Hematopoietic multipotent progenitor cell treated with erythropoietin and hydrocortisone succinate and interleukin-3 and kit ligand, for 17 days (in vitro differentiated cells): ENCODE measurements around the gene KCNMB2.

Source experiments
- DNase-seq: peaks from one replicate; pipeline ENCODE4 v3.0.0-alpha.2; 2015; ENCODE audit warnings: low spot score

KCNMB2 gene

DNA sequence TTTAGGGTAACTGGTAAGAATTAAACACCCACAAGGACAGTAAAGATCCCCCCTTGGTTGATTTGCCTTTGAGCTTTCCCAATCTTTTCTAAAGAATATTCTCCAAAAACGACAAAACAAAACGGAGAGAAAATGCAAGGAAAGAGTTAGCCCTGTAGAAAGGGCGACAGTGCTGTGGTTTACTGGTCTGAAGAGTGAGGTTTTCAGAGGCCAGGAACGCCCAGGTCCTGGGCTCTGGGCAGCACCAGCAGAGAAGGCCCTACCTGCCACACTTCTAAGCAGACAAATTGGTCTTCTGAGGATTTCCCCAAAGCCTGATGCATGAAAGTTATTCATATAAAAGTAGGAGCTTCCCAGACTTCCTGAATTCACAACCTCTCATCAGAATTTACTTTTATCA is 119.3 kb downstream of the KCNMB2 start:
- no peak for DNase-seq

DNA sequence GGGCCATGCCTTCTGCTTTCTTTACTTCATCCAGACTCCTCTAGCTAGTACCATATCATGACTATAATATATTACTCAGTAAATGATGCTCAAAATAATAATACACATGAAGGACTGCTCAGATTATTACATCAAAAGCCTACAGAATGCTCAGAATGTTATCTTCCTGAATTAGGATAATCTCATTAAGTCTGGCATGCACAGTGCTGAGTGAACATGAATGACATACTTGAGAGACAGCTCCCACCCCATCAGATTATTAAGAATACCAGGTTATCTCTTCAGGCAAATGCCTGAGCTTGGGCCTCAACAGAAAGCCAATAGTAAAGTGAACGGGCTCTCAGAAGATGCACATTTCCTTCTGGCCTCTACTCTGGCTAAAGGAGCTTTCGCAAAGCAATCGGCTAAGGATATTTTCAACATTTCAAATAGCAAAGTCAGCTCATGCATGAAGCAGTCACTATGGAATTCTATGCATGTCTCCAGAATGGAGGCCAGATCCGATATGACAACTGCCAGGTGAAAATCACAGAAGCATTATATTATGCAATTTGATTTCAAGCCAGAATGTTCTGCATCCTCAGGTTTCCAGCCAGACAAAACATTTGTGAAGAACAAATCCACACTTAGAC is 122.6 kb downstream of the KCNMB2 start:
- DNase-seq: no peak

DNA sequence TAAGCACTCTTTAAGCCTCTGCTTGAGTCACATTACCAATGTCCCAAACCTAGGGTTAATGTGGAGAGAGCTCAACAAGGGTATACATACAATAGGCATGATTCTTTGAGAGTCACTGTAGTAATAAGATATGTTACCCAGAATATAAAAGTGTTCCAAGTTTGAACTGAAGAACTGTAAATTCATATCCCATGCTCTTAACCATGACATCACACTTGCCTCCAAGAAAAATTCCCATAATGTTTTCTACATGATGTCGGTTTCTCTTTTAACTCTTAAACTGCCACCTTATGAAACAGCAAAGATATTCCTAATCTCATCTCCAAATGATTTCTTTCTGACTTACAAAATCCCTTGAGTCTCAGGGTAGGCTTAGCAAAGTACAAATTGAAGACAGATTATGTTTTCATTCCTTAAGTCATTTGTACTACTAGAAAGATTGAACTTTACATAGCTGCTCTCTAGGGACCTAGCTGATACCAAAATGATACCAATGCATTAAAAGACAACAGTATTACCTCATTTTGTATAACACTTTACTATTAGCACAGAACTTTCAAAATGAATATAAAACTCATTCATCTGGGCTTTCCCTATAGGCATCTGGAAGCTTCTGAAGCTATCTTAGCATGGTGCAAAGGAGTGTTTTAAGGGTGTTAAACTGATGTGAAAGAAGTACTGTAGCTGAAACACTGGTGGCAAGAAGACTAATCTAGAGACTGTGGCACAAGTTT is 127.1 kb downstream of the KCNMB2 start:
- no peak for DNase-seq

DNA sequence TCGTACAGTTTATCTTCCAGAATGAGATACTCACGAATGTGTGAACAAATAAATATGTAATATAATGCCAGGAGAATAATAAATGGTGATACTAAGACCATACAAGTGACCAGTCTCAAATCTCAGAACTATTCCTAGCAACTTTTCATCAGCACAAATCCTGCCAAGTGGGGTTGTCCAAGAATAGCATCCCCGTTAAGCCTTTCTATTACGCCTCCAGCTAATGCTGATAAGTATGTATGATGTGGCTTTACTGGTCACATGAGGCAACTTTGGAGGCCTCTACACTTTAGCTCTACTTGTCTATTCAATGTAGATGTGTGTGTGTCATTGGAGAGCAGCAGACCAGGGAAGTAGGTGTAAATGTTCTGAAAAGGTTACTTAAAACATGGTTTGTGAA is 129.5 kb downstream of the KCNMB2 start:
- DNase-seq: no peak

DNA sequence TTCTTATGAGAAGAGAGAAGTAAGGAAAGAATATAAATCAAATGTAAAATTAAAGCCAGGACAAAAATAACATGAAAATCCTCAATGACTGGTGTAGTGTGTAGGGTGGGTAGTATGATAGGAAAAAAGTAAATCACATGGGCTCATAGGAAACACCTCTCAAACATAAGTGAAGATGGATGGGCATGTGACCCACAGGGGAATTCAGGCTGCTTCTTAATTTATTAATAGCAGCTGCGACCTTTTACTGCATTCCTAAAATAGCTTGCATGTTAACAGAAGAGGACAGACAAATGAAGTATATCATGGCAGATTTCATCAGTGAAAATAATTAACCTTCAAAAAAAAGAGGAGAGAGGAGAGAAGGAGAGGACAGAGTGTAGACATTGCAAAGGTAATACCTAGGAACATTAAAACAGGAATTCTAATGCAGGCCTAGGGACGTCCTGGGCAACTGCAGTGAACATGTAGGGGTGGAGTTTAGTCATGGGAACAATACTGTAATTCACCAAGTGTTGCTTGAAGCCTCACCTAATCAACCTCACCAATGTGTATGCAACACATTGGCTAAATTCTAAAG is 132.9 kb downstream of the KCNMB2 start:
- no peak for DNase-seq

DNA sequence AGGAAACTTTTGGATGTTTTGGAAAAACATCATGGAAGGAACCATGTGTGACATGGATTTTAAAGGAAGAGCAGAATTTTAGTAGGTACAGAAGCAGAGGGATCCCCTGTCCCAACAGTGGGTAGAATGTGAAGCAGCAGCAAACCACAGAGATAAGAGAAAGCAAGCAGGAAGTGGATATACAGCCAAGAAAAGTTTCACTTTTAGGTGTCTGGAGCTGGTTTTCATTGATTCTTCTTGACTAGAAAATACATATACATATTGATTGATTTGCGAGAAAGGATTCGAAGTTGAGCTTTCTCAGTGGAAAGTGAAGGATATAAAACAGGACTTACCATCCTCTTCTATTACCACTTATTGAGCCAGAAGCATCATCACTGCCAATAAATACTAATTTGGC is 133.5 kb downstream of the KCNMB2 start:
- no peak for DNase-seq

DNA sequence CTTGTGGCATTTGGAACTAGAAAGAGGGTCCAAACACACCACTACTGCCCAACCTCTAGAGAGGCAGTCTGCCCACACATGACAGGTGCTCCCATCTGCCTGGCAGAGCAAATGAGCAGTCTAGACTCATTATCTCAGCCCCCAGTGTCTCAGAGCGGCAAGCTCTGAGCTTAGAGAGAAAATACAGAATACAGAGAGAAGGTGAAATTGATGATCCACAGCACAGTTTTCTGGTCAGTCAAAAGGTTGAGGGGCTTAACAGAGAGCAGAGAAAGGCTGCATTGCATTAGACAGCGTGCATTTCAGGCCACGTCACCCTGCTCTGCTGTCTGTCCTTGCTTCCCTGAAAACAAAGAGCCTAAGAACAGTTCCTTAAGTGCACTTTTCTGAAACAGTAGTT is 135.1 kb downstream of the KCNMB2 start:
- no peak for DNase-seq

DNA sequence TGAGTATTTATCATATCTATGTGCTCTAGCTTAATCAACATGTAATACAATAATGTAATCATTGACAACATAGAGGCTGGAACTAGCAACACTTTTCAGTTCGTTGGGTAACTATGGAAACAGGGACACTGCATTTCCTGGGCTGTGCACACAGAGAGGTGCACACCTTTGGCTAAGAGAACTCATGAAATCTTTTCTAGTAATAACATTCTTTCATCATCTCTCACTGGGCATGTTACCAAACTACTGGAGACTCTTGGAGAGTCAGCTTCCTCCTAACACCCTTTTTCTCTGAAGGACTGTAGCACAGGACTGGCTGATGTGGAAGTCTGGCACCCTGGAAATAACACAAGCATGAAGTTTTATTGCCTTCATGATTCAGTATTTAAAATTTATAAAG is 135.6 kb downstream of the KCNMB2 start:
- DNase-seq: no peak

DNA sequence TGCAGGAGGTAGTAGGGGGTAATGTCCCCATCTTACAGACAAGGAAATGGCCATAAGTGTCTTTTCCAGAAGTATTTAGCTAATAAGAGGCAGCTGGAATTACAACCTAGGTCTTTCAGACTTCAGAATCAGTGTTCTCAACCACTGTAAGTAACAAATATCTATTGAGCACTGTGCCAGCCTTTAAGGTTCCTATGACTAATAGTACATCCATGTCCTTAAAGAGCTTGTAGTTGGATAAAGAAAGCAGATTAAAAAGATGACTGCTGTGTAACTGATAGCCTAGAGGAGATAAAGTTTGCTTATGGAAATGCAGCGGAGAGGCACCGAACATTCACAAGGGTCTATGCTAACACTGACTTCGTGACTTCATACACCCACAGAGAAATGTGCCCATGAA is 136.0 kb downstream of the KCNMB2 start:
- no peak for DNase-seq

DNA sequence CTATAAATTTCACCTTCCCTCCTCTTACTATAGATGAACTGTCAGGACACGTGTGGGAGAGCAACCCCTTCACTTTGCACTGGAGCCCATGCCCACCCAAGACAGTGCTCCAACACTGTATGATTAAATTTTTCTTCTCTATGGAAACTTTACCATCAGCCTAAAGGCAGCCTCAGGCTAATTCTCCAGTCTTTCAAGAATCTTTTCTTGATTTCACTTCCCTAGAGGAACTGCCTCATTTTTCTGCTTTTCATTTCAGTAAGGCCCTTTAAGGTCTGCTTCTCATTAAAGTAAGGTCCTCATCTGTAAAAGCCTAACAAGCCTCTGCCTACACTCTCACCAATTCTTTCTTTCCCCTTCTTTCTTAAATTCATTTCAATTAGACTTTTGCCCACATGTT is 137.3 kb downstream of the KCNMB2 start:
- DNase-seq: no peak

DNA sequence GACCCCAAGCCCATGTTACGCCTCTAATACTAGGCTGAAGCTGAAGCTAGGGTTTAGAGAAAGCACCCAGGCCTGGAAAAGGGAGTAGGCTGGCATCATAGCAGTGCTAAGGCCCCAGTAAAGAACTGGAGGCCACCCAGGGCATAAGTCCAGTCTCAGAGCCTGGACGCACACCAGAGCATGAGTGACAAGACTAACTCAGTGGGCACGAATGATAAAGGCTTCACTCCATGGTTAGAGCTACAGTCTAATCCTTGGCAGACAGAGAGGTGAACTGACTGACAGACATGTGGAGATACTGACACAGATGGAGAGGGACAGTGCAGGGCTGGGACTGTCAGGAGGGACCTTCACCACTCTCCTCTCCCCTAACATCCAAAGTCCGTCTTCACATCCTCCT is 139.8 kb downstream of the KCNMB2 start:
- no peak for DNase-seq

DNA sequence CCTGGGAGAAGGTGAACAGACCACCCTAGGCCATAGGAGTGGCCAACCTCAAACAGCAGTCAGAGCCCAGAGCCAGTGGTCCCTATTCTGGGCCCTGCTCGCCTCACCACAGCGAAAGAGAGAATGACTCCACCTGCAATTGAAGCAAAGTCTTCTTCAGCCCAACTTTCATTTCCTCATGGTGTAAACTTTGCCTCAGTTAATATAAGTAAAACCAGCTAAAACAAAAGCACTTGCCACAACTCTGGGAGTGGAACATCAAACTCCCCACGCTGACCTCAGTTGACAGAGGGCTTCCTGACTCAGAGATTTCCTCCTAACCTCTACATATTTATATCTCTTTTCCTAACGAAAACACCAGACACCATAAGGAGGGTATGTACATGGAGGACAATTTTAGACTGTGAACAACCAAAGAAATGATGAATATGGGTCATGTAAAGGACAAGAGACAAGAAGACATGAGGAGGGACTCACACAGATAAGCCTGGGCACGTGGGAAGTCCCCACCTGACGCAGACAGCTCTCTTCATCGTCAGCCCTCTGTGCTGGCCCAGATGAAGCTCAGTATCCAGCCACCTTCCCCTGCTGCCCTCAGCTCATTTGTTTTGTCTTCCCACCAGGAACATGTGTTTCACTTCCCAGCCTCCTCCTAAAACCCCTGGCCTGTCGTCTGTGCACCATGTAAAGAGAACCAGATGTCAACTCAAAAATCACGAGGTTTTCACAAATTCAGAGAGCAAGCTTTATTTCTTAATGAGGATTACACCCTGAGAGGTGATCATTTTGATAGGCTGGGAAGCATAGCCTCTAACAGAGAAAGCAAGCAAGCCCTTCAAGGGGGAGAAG is 140.9 kb downstream of the KCNMB2 start:
- no peak for DNase-seq

DNA sequence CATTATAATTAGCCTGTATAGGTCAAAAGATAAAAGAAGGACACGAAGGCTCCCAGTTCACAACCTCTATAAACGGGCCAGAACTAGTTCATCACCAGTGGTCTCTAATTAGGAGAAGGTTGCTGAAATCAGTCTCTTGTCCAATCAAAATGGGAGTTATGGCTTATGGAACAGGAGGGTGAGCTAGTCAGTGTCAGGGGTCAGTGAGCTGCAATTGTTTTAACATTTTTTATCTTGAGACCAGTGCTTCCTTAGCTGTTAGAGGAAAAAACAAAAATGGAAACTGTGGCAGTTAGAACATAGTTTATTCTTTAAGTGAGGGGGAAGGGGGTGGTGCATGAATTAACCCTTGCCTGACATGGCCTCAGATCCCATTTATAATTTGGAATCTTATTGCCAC is 141.7 kb downstream of the KCNMB2 start:
- no peak for DNase-seq

DNA sequence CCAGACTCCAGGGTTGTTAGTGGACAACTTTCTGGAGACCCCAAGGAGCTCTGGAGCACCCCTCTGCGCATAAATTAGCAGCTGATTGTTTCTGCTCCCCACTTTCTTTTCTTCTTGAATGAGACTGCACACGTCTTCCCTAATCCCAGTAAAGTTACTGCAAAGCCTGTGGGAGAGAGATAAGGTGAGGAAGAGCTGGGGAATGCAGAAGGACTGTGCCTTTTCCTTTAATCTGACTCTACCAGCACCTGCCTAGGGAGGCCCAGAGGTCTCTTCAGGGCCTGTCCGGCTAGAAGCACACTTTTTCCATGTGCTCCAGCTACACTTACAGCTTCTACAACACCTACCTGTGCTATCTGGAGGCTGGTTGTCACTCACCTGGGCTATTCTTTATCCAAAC is 143.8 kb downstream of the KCNMB2 start:
- DNase-seq: no peak

DNA sequence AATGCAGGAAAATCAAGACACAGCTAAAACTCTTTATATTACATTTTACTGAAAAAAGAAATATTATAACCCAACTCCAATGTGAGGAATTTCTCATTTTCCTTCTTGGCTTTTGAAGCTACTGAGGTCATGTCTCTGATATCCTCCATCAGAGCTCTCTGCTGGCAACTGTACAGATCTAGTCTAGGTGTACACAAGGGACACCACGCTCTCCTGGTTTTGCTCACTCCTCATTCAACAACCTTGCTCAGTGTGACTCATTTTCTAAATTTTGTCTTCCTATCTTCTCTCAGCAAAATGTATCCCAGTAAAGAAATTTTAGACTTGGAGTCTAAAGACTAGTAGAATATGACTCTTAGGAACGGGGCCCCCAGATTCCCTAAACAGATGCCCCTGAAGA is 144.3 kb downstream of the KCNMB2 start:
- no peak for DNase-seq

DNA sequence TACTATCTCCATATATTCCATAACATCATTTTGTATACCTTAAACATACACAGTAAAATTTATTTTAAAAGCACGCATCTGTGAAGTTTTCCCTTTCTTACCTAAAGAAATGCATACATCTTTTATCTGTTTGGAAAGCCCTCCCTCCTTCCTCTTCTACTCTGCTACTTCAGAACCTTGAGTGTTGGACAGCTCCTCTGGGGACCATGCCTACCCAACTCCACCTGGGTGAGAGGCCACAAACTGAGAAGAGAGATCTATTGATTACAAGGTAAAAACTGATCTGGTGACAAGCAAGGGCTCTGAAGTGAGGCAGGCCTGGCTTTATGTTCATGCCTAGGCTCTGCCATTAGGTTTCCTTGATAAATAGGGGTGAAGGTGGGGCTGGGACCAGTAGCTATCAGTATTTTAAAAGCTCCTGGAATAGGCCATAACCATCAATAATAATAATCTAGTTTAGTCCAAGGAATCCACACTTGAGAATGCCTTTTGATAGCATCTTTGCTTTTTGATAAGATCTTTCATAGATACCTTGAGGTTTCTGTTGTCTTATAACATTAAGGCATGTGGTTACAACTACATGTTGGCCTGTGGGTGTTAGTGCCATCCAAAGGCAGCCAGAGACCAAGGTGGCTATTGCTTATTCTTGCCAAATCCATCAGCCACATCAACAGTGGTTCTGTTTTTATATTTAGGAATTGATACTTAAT is 148.8 kb downstream of the KCNMB2 start:
- DNase-seq: no peak

DNA sequence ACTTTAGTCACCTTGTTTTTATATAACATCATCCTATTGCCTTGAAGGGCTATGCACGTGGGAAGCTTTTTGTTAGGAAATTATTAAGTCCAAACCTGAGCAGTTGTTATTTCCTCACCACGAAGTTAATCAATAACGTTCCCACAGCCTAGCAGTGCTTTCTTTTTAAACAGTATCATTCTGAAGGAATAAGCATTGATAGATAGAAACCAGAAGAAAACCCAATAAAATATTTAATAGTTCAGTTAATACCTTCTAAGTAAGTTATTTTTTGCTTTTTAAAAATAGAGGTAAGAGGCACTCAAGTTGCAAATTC is 149.3 kb downstream of the KCNMB2 start:
- DNase-seq: no peak

DNA sequence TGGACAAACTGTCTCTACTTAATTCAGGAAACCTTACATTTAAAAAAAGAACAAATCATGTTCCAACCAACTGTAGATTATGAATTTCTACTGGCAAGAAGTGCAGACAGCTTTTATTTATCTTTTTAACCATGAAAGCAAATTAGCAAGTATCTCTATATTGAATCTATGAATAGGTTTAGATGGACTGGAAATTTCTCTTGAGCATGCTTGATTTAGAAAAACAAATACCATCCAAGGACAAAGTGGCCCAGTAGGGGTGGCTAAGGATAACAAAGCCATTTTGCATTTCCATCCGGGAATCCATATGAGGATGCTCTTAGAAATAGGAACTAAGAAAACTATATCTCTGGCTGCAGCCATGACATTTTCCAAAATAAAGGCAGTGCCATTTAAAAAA is 150.6 kb downstream of the KCNMB2 start:
- no peak for DNase-seq

DNA sequence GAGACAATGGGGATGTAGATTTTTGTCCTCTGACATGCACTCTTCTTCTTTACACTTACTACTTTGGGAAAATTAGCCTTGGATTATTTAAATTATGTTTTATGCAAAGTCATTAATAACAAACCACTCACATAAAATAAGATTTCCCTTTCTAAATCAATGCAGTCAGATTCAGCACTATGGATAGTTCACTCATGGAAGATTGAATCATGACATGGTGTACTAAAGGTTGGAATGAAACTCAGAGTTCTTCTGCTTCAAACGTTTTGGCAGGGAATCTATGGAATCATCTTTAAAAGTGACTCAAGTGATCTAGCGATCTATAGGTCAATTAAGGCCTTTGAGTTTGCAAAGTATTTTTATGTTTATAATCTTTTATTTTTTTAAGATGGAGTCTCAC is 154.3 kb downstream of the KCNMB2 start:
- DNase-seq: no peak

DNA sequence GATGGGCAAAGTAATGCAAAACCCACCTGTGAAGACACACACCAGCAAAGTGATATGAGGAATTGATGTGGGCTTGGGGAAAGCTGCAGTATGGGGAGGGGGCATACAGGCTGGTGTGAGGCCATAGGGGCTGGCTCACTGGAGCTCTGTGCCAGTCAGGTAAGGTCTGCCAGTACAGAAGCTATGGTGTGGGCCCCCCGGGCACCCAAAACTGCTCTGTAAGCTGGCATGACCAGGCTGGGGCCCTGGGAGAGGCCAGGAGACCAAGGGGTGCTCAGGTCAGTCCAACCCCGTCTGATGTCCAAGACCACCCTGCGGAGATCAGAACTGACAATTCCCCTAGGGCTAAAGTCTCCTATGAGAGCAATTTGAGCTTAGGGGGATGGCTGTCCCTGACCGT is 163.1 kb downstream of the KCNMB2 start:
- no peak for DNase-seq

DNA sequence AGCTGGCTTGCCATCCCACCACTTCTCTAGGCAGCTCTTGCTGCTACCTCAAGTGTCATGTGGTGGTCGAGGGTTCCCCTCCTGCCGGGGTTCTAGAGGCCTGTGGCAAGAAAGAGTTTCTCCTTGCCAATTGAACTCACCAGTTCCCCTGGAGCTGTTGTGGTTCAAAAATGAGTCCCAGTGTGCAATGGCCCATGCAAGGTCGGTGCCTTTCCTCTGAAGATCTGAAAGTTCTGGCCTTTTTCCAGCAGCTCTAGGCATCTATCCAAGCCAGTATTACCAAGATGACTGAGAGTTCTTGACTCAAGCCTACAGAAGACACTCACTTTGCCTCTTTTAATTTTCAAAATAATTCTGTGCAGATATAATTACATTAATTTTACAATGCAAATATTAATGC is 163.6 kb downstream of the KCNMB2 start:
- no peak for DNase-seq

DNA sequence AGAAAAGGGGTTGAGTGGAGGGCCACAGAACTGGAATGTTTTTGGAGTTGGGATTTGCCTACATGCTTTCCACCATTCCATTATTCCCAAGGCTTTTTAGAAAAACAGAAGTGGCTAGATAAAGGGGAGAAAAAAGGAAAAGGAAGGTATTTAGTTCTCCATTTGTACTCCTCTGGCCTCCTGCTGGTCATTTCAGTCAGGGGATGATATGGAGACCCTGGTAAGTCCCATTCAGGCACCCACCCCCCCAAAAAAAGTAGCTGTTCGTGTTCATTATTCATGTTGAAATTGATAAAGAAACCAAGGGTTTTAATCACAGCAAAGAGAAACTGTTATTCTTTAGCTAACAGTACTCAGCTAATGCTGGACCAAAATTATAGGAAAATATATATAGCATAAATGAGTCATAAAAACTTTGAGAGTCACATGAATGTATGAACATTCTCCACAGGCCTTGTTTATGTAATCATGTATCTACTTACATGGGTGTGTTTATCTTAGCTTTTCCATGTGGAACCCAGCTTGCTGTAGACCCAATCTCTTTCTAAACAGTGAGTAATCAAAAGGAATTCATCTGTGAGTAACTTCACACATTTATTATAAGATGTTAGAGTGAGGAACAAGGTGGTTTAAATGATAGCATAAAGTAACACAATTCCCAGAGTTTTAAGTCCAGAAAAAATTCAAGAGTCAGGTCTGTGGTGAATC is 167.2 kb downstream of the KCNMB2 start:
- DNase-seq: no peak
